Left renal pelvis (tissue), 4 donors: ENCODE measurements around the gene RAX2. TPM values are rescaled to one million over a fixed set of nuclear protein-coding genes. Genes with fewer than 3 reads are reported as not detected.

Experiments used
- DNase-seq, 4 donors: peaks; one replicate each; pipeline ENCODE4 v3.0.0-alpha.2; 2013; ENCODE audit warnings: low read depth in 4 of 4, low spot score in 3 of 4
- polyA plus RNA-seq, 4 donors: library from polyadenylated mRNA; unstranded; fragments of 120-200 nt; gene quantifications; one replicate each; pipeline ENCODE4 v1.2.1, GENCODE V29; 2013; ENCODE audit not compliant: insufficient read length in 4 of 4

RAX2 gene
- polyA plus RNA-seq, 4 donors, result 0.20 TPM; not detected in 3

DNA sequence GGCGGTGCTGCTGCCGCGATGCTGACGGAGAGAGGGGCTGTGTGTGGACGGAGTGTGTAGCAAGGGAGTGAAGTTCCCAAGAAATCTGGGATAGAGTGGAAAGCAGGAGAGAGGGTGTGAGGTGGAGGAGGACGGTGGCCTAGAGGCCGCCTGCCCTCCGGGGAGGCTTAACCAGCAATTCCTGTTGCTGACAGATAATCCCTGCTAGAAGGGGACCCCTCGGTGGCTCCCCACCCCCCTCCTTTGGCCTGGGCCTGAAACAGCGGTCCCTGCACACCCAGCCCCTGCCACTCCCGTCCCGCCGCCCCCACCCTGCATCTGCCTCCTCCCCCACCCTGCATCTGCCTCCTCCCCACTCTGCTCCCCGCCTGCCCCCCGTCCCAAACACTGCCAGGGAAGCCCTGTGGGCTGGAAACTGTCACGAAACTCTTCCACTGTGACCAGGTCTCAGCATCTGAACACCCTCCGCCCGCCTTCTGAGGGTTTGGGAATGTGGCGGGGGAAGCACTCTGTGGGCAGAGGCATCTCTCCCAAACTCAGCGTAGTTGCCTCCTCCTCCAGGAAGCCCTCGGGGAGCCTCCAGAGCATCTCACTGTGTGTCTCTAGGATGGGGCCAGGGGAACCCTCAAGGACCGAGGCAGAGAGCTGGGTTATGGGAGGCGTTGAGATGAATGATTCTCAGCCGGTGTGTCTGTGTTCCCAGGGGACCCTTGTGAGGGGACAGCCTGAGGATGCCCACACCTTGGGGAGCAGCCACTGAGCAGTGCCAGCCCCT is 31.3 kb upstream of the RAX2 start:
- DNase-seq, result no peak

DNA sequence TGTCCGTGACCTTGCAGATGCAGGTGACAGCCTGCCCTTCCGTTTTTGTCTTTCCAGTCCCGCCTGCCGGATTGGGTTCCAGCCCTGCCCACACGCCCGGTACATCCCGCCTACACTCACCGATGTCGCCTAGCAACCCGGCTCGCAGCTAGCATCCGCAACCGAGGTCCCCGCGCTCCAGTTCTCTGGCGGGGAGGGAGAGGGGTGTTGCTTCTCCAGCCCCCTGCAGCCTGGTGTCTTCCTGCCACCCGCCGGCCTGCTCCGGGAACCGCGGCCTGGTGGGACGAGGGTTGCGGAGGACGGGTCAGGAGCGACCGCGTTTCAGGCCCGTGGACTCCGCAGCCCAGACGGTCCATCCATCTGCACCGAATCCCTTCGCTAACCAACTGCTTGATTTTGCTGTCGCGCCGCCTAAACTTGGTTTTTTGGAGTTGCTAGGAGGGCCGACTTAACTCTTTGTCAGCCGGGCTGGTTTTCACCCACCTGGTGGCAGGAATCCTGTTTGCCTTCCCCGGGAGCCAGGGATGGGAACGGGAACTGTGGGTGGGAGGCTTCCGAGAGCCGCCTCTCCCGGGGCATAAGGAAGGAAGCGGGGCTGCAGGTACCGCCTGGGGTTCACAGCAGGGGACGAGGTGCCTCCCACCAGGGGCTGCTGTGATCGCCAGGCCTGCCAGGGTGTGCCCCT is 29.5 kb upstream of the RAX2 start:
- DNase-seq, result no peak

DNA sequence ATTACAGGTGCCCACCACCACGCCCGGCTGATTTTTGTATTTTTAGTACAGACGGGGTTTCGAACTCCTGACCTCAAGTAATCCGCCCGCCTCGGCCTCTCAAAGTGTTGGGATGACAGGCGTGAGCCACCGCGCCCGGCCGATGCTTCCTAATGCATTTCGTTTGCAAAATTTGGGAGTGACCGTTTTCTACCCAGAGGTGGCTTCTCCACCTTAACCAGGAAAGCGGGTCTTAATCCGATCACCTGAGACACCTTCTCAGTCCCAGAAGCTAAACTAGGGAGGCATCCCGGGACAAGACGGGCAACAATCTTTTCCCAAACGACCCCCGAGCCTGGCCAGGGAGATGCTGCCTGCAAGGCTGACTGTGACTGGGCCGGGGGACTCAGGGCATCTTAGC is 29.0 kb upstream of the RAX2 start:
- no peak for DNase-seq

DNA sequence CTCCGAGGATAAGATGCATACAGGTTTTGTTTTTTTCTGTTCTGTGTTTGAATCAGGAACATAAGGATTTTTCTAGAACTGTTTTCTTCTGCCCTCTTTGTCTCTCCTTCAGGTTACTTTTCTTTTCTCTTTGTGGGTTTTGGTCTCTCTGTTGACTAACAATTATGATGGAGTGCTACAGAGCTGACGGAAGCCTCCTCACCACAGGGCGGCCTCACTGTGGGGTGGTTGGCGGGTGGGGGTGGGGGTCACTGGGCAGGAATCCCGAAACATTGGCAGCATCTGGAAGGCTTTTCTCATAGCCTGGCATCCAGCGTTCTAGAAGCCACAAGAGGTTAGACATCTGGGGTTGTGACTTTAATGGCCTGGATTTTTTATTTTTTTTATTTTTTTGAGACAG is 26.1 kb upstream of the RAX2 start:
- no peak for DNase-seq

DNA sequence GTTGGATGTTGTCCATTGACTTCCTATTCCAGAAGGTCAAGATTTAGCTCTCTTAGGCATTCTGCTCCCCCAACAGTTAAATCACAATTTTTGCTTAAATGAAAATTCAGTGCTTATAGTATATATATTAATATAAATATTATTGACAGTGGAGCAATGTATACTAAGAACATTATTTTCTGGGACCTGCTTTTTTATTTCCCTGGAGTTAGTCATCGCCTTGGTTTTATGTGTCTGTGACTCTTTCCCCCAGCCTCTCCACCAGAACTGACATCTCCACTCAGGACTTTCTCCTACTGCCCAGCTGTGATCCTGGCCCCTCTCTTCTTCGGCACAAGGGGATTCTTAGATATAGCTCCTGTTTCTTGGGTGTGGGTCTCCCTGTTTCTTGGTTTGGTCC is 24.3 kb upstream of the RAX2 start:
- DNase-seq, result no peak

DNA sequence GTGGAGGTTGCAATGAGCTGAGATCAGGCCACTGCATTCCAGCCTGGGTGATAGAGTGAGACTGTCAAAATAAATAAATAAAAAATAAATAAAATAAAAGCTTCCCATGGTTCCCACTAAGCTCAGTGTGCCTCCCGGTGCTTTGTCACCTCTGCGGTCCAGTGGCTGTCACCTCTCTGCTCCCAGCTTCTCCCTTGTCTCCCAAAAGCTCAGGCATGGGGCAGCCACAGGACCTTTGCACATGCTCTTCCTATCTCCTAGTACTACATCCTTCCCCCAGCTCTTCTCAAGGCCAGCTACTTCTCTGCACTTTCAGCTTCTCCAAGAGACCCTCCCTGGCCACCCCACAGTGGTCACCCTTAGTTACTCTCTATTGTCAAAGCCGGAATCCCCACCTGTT is 21.8 kb upstream of the RAX2 start:
- no peak for DNase-seq

DNA sequence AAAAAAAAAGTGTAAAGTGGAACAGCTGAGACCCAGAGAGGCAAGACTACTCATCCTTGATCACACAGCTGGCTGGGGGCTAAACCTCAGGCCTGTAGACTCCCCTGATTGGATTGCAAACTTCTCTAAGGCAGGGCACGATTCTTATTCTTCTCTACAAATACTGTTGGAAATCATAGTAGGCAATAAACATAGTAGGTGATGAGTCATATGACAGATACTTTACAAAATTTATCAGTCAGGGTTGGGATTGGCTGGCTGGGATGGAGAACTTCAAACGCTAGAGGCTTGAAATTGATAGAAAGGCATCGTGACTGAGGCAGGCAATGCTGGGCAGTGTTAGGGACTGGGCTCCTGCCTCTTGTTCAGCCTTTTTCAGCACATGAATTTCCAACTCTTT is 20.1 kb upstream of the RAX2 start:
- DNase-seq, result no peak

DNA sequence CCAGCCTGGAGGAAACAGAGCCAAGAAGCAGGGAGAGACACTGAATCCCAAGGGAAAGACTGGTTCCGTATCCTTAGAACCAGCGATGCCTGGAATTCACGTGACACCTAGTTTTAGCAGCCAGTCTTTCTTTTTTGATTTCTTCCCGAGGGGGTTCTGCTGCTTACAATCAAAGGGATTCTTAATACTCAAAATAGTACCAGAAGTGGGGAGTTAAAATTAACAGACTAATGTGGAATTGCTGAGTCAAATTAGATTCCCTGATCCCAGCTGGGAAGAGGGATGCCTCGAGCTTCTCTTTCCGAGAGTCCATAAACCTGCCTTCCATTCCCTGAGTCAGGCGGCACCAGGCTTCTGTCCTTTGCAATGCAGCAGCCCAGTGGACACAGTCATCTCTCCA is 18.9 kb upstream of the RAX2 start:
- DNase-seq, result no peak

DNA sequence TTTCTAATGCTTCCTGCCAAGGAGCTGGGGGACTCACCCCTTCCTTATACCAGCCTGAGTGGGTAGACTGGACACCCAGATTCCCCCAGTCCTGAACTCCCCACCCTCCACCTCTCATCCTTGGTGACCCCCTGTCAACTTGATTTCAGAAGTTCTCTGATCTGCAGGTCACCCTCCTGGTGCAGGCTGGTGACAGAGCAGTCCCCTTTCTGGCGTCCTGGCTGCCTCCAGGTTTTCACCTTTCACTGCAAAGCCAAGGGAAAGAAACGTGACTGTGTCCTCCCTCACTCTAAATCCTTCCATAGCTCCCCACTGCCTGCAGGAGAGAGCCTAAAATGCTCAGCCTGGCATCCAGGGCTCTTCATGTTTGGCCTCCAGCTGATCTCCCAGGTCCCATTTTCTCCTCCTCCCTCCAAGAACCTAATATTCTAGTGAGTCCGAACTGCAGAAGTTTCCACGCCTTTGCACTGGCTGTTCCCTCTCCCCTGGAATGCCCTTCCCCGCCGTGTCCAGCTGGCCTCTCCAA is 18.2 kb upstream of the RAX2 start:
- DNase-seq, result no peak

DNA sequence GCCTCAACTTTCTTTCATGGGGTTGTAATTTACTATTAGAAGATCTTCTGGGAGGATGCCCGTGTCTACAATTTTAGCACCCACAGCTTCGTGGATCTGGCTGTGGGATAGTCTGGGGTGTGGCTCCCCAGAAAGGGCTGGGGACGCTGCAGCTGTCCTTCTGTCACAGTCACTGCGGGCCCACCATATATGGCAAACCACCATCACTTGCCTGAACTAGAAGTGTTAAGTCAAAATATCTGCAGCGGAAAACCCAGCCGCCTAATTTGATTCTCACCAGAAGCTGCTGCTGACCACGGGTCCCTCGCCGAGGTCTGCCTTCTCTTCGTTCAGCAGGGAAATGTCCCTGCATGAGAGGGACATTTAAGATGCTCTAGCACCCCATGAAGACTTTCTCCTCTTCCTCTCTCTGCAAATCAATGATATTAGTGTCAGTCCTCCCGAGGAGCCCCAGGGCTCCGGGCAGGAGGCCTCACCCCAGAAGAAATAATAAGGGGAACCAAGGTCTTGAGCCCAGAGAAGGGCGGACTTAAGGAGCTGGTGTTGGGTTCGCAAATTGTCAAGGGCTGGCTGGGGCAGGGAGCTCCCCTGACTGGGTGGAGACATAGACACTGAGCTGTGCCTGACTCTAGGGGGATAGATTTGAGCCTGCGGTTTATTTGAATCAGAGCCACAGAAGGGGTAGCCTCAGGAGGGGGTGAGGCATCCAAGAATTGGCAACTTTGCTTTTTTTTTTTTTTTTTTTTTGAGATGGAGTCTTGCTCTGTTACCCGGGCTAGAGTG is 17.2 kb upstream of the RAX2 start:
- no peak for DNase-seq

DNA sequence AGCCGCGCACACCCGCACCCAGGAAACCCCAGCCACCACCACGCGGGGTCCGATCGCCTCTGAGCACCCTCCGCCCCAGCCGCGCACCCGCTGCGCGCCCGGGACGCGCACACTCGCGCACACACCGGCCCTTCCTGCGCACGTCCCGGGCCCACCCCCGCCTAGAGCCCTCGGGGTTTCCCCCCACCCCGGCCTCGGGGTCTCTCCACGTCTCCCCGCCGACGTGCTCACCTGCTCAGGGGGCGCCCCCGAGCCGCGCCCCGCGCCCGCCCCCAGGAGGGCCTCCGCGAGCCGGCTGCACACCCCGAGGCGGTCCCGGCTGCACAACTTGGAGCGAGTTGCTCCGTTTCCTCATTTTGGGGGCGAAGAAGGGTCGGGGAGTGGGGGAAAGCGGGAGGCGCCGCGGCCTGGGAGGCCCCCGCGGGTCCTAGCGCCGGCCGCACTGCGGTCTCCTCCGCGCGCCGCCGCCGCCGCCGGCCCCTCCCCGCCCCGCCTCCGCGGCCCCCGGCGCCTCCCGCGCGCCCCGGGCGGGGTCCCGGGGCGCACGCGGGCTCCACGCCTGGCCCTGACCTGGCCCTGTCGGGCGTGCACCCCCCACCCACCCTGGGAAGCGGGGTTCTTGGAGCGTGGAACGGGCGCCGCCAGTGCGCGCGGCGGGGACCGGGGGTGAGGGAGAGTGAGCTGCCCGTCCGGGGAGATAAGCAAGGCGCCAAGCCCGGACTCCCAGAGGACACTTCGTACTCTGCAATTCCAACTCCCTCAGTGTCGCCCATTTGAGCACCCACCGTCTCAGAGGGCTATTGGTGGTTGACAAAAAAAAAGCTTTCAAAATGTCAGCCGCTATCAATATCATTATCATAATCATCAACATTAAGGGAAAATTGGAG is 14.2 kb upstream of the RAX2 start, which contains the start of gene MATK:
Gene MATK (minus strand): TSS at position 444 of the 887 bp plus-strand sequence. CDS start 1,246 bp downstream, outside the sequence.
- DNase-seq, result no peak

DNA sequence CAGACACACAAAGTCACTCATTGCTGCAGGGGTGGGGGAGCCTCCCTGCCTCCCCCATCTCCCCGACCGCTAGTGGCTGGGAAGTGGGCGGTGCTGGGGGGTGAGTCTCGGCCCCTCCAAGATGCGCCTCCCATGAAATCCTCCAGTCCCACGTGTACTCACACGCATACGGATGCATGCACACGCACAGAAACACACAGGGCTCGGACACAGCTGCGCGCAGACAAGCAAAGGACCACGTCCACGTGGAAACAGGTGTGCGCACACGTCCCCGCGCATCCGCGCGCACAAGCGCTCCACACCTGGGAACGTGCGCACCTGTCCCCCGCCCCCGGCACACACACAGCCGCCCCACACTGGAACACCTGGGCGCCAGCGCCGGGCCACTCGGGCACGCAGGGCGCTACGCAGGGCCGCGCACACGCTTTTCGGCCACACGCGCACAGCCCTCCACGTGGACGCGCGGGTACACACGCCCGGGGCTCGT is 13.5 kb upstream of the RAX2 start:
- DNase-seq, result no peak

DNA sequence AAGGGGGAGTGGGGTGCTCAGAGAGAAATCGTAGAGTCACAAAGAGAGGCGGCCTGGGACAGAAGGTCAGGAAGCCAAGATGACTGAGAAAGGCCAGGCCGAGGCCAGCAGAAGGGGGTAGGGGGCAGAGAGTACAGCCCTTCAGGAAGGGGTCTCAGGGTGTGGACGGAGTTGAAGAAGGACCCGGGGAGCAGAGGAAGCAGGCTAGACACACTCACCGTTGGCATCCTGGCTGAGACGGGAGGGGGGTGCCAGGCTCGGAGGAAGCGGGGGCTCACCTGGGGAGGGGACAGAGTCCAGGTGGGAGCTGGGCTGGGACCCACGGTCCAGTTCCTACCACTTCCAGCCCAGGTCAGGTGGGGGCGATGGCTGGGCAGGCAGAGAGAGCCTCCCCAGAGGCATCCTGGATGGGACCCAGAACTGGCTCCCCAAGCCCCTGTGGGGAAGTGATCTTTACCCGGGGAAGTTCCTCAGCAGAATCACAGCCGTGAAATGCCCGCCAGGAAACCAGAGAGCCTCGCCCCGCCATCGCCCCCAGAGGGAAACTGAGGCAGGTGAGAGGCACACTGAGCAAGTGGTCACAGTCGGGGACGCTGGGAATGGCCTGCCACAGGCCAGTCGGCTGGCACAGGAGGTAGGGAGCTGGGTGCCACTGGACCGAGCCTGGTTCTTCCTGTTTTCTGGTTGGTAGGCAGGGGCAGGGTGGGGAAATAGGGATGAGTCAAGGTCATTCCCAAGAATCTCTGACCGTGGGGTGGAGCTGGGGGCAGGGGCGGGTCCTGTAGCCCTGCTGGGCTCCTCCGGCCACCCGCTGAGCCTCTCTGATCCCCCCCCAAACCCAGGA is 12.8 kb upstream of the RAX2 start:
- no peak for DNase-seq

DNA sequence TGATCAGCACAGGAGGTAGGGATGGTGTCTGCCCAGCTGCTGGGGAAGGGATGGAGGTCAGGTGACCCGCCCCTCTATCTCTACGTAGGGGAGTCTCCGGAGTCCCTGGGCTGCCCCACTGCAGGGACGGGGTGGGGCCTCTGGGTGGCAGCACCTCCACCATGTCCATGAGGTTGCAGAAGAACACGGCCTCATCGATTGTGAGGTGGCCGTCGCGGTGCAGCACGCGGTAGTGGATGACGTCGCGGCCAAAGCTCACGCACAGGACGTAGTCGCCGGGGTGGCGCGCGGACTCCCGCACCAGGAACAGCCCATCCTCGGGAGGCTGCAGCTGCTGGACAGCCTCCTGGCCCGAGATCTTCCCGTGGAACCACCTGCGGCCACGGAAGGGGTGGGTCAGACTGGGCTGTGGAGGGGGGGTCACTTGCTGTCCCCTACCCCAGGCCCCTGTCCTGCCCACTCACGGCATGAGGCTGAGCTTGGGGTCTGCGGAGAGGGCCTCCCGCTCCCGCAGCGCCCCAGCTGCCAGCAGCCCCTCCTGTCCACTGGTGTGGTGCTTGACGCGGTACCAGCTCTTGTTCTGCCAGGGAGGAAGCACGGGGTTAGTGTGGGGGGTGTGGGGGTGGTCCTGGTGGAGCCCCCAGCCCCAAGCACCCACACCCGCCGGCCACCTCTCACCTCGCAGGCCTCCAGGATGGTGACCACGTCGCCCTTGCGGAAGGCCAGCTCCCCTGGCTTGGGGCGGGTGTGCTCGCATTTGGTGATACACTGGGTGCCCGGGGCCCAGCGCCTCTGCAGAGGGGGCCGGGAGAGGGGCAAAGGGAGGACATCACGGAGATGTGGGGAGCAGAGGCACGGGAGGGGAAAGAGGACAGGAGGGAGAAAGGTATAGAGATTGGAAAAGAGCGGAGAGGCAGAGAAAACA is 11.9 kb upstream of the RAX2 start:
- DNase-seq, result no peak

DNA sequence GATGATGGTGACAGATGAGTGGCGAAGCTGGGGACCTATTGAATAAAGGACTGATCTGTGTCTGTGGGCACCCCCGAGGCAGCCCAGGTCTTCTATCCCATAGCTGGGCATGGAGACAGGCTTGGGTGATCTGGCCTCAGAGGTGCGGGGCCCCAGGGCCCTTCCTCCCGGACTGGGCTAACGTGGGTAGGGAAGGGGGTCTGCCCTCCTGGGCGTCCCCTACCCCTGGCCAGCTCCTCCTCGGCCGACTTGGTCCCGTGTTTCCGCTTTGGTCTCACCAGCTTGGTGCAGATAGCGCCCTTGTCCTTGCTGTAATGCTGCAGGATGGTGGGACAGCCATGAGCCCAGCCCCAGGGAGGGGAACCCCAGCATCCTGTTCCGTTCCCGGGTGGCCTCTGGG is 10.9 kb upstream of the RAX2 start:
- DNase-seq, result no peak

DNA sequence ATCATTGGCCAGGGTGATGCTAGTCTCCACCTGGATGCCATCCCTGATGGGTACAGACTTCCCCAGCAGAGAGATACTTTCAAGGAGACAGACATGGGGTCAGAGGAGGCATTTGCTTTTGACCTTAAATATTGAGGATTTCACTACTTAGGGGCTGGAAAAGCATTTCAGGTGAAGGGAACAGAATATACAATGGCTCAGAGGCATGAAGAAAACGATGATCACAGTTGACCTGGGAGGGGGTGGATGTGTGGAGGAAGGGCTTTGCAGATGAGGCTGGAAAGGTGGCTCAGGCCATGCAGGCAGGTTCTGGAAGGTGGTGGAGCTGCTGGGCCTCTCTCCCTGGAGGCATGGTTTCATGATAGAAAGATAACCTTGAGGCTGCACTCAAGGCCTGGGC is 10.3 kb upstream of the RAX2 start:
- no peak for DNase-seq

DNA sequence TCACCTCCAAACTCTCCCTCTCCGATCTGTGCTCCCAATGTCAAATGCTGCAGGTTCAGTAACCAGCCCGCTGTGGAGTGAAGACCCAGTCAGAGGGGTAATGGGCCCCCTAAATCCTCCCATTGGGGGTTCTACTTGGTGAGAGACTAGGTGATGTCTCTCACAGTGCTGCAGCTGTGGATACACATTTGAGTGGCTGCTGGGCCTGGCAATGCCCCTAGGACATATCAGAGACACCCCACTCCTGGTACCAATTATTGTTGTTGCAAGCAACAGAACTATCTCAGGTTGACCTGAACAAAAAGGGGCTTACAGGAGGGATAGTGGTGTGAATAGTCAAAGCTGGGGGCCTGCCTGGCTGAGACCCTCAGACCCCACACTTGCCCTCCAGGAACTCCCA is 9.6 kb upstream of the RAX2 start:
- no peak for DNase-seq

DNA sequence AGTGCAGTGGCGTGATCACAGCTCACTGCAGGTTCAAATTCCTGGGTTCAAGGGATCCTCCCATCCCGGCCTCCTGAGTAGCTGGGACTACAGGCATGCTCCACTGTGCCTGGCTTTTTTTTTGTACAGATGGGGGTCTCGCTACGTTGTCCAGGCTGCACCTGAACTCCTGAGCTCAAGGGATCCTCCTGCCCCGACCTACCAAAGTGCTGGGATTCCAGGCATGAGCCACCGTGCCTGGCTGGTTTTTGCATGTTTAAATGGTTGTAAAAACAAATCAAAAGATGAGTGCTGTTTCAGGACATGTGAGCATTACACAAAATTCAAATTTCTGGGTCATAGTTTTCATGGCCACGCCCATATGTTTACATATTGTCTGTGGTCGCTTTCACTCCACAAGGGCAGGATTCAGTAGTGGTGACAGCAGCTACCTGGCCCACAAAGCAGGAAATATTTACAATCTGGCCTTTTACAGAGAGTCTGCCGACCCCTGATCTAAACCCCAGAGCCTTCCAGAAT is 8.8 kb upstream of the RAX2 start:
- no peak for DNase-seq
